HG03280 (cell line): ENCODE data around the gene CRYL1.

Experiments
- ATAC-seq: cut with Tn5 transposase; IDR thresholded peaks from one replicate; pipeline ENCODE4 v1.9.1; 2021; ENCODE audit warnings: mild to moderate bottlenecking, moderate library complexity; ENCODE audit not compliant: unreplicated experiment

CRYL1 gene

DNA sequence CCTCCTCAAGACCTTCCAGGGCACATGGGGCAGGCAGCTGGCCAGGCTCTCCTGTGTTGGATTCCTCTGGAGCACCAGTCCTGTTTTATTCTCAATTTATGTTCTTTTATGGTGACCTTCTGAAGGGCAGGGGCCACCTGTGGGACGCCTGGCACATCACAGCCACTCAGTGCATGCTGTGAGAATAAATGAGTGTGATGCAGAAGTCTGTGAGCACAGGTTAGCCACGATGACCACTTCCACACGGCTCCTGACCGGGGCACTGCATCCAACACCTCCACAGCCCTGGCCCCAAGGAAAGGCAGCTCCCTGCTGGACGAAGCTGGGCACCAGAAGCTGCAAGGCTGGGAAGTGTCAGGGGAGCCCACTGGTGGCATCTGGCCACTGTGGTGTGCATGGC lies 122.8 kb downstream of the CRYL1 start:
- no peak for ATAC-seq

DNA sequence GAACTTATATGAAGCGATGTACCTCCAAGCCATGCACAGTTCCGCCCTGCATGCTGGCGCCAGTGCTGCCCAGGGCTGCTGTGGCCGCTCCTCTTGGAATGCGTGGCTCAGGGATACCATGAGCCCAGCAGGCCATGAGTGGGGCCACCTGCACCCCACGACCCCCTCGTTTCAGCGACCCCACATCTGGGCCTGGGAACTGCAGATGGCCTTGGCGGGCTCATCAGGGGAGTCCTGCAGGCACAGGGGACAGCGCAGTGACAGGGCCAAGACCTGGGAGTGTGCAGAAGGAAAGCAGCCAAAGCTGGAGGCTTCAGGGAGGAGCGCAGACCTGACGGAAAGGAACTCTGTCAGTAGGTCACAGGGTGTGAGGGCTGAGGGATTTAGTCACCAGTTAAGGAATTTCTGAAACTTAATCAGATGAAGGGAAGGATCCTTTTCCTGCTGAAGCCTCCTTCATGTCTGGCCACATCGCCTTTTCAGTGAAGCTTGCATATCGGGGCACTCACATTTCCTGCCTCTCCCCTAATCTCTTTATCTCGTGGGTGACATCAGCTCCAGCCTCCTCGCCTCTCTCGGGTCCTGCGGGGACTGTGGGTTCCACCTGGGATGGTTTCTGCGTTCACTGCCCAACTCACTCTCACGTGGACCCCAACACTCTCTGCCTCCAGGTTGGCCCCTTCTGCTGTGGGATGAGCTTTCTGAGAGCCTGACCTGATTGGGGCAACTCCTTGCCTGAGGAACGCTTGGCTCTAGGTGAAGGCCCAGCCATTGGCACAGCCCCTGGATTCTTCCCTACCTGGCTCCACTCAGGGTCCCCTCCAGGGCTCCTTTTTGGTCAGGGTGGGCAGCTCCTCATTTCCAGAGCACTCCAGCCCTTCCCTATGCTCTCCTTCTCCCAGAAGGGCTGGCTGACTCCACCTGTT lies 123.5 kb downstream of the CRYL1 start:
- ATAC-seq: no peak

GRCh38 chr13:20401531-20401930 lies 124.1 kb downstream of the CRYL1 start:
- ATAC-seq: no peak

- ATAC-seq: no peak
These were observed 124.9 kb downstream of the CRYL1 start for GRCh38 chr13:20400774-20401173.

GRCh38 chr13:20399961-20400360 lies 125.7 kb downstream of the CRYL1 start:
- ATAC-seq: no peak

DNA sequence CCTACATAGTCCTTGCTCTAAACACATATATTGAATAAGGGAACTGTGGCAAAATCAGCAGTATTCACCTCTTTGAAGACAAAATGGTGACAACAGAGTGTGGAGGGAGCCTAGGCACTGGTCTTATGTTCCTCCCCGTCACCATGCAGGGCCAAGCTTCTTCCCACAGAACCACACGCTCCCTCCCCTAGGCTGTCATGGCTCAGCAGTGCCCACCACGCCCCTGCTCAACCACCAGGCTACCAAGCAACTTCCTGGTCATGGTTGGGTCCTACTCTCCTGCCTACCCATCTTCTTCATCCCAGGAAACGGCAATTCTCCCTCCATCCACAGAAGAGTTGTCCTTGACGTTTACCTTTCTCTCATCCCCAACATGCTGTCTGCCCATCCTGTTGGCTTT lies 126.1 kb downstream of the CRYL1 start:
- ATAC-seq: no peak

DNA sequence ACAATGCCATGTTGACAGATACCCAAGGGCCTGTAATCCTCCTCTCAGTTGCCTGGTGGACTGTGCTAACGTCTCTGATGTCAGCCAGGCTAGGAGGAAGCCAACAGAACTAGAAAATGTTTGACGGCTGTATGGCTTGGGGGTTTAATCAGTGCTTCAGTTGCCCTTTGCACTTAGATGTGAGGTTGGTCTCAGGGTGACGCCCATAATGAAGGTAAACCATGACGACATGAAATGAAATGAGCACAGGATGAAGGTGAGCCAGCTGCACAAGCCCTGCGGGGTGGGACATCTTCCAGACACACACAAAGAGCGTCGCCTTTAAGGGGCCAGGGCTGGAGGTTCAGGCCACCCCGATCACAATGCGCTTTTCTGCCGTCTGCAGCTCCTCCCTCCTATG lies 127.2 kb downstream of the CRYL1 start:
- ATAC-seq: no peak

DNA sequence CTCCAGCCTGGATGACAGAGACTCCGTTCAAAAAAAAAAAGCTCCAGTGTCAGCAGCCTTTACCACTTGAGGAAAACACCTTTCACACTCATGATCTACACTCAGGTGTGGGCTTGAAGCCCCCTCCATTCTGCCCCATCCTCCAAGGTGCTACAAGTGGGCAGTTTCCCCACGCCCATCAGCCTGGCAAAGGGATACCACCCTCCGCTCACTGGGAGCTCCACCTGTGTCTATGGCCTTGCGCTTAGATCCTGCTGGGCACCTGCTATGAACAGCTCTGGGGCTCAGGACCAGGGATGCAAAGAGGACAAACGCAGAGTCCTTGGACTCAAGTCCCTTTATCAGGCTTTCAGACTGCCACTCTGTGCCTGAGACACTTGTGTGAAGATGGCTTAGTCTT lies 127.8 kb downstream of the CRYL1 start:
- ATAC-seq: no peak

DNA sequence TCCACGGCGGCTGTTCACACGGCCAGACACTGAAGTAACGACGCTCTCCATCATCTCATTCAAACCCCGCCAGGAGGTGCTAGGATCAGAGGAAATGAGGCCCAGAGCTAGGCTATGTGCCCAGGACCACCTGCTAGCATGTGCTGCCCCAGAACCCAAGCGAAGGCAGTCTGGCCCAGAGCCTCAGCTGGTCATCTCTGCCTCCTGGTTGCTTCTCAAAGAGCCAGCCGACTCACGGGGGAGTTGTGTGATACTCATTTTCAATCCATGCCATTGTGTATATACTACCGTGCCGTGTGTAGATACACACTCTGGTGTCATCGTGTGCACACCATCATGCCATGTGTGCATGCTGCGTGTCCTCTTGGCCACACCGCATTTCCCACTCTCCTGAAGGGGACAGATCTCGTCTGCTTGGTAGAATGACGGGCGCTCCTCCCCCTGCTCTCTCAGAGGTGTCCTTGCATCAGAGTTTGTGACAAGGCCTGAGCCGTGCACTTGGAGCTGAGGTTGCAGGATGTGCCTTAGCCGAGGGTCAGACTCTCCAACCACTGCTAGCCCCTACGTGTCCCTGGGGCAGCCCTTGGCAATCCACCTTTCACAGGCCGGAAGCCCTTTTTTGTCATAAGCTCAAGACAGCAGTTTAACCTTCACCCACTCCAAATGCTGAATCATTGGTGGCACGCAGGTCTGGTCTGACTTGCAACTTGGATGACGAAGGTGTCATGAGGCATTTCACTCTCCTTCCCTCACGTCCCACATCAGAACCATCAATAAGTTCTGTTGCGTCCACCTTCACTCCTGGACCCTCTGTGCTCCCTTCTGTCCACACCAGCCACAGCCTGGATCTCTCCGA lies 130.4 kb downstream of the CRYL1 start:
- ATAC-seq: no peak

- no peak for ATAC-seq
These were observed 131.2 kb downstream of the CRYL1 start for GRCh38 chr13:20394506-20394905.

- ATAC-seq: no peak
These were observed 131.5 kb downstream of the CRYL1 start for GRCh38 chr13:20394169-20394501.

DNA sequence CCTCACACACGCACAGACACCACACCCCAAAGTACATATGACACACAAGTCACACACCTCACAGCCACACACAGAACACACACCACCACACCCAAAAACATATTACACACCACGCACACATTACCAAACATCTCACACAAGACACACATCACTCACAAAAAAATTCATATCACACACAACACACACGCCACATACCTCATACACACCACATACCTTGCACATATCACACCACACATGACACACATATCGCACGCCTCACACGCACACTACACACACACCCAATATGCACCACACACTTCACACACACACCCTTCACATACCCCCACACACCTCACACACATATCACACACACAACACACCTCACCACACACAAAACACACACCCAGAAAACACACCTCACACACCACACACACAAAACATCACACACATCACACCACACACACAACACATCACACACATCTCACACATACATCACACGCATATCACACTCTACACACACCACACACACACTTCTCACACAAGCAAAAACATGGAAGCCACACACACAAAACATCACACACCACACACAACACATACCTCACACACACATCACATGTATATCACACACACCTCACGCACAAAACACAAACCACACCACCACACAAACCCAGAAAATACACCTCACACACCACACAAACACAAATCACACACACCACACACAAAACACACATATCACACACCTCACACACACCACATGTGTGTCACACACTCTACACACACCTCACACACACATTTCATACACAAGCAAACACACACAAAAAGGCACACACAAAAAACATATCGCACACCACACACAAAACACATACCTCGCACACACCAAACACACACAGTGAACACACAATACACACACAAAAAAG lies 132.1 kb downstream of the CRYL1 start:
- no peak for ATAC-seq

DNA sequence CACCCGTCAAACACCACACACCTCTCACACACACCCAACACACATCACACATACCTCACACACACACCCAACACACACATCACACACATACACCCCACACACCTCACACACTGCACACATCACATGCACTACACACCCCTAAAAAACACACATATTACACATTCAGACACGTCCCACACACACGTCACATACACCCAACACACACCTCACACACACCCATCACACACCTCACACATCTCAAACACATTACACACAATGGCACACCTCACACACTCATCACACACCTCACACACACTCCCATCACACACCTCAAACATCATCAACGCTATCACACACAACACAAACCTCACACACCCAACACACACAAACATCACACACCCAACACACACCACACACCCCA lies 133.1 kb downstream of the CRYL1 start:
- ATAC-seq: no peak

DNA sequence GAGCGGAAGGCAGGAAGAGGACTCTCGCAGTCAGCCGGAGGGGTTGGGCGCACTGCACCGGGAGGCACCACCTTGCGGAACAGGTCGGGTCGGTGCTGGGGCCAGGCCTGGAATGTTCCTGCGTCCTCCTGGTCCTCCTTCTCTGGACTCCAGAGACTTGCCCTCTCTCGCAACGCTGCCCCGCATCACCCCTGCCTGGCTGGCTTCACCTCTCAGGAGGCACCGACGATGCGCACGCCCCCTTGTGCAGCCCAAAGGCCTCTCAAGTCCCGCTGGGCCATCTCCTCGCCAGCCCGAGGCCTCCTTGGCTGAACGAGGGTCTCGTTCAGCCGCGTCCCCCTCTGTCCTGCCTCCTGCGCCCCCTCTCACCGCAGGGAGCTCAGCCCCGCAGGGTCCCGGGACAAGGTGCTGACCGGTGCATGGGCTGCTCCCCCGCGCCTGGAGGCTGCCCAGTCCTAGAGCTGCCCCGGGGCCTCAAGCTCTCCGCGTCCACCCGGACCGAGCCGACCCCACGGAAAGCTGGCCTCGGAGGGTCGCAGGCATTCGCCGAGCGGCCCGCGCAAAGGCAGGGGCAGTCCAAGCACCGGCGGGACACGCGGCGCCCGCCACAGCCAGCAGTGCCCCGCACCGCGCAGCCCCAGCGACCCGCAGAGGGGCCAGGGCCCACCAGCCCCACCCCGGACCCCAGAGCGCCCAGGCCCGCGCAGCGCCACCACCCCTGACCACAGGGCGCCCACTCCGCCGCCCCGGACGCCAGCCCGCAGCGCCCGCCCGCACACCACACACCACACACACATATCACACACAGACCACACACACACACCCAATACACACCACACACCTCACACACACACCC lies 133.8 kb downstream of the CRYL1 start:
- no peak for ATAC-seq

- ATAC-seq: no peak
These were observed 135.0 kb downstream of the CRYL1 start for GRCh38 chr13:20390526-20391175.

DNA sequence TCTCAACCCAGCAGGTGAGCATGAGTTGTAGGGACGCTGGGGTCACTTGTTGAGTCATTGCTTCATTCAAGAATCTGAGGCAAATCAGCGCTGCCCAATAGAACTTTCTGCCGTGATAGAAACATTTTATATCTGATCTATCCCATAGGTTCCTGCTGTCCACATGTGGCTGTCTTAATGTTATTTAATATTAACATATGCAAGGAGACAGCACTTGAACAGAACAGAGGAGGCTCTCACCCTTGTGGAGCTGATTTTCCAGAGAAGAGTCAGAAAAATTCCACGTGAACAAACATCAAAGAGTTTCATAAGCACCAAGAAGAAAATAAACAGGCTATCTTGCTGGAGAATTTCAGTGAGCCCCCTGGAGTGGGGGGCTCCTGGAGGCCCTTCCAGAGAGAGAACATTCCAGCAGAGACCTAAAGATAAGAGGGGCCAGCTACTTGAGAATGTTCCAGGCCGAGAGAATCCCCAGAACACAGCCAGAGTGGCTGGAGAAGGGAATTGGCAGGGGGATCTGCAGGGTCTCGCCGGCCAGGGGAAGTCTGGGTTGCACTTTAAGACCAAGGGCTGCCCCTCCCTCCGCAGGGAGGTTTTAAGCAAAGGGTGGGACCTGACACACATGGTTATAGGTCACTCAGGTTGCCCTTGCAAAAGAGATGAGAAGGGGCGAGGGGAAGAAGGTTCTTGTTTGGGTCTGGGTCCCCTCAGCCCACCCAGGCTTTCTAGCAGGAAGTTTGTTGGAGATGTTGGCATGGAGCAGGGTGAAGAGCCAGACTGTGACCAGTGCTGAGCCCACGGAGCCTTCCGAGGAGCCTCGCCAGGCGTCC lies 135.7 kb downstream of the CRYL1 start:
- ATAC-seq: no peak

GRCh38 chr13:20388184-20388583 lies 137.5 kb downstream of the CRYL1 start:
- no peak for ATAC-seq

DNA sequence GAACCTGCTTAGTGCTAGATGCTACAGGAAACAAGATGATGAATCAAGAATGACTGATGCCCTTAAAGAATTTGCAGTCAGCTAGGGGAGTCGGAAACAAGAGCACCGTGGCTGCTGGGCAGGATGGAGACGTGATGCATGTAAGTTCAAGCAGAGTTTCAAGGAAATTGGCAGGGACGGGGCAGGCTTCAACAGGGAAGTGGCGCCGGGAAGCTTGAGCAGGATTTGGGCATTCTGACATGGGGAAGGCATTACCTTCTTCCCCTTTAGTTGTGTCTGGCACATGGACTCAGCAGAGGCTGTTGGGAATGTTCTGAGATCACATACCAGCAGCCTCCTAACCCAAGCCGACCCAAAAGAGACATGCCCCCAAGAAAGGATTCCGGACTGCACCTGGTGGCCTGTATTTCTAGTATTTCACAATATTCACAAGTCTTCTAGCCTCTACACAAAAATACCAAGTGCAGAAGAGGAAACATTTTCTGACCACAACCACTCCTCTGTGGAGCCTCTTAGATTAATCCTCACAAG lies 138.2 kb downstream of the CRYL1 start:
- ATAC-seq: no peak

DNA sequence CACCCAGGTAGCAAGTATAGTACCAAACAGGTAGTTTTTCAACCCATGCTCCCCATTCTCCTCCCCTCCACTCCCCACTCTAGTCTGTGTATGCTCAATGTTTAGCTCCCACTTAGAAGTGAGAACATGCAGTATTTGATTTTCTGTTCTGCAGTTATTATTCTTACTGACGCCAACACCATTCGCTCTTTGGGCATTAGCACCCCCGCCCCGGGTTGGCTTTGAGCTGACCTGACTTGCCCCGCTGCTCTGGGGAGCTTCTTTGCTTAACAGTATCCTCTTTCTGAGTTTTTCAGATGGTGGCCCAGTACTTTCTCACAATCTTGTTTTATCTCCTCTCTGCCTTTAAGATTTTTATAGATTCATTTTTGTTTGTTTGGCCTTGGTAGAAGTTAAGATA lies 138.7 kb downstream of the CRYL1 start:
- no peak for ATAC-seq
